B cell (primary cell): ENCODE results near the gene RPL14. TPM values are rescaled to one million over a fixed set of nuclear protein-coding genes. Genes with fewer than 3 reads are reported as not detected.

Experiments used
- ATAC-seq: fragments of 200-7000 bp; cut with Tn5 transposase; one replicate; pipeline ENCODE4 v1.10.0; 2021; ENCODE audit warnings: low read depth, mild to moderate bottlenecking, moderate number of reproducible peaks, moderate library complexity
- CTCF ChIA-PET: fragments of 350-600 bp; sonication (Branson Sonifier 250); formaldehyde crosslinking; loops from one replicate; lab custom pipeline; 2021; ENCODE audit warnings: antibody characterized with exemption, inconsistent platforms; lab: Charles Lee
- POLR2A ChIA-PET: fragments of 350-600 bp; sonication (Branson Sonifier 250); formaldehyde crosslinking; loops from one replicate; lab custom pipeline; 2021; ENCODE audit warnings: antibody characterized with exemption; lab: Charles Lee
- DNase-seq: peaks from one replicate; pipeline ENCODE4 v3.0.0; 2013
- H2AFZ ChIP-seq: 2 replicates; pipeline ENCODE4 v1.6.1; 2012; ENCODE audit warnings: mild to moderate bottlenecking, low read depth, low read length; ENCODE audit not compliant: insufficient read depth, poor library complexity, severe bottlenecking
- H3K27ac ChIP-seq, 2 donors: 1 replicate in 1 of 2; 2 replicates in 1 of 2; pipeline ENCODE4 v1.5.1; 2012 to 2013; ENCODE audit warnings: low read length in 2 of 2, mild to moderate bottlenecking in 2 of 2, moderate library complexity in 1 of 2
- H3K27me3 ChIP-seq, 4 experiments: fragments of 200-600 bp in 1 of 4; sonication (generic) in 1 of 4; replicated peaks in 1 of 4; 1 replicate in 2 of 4; 2 replicates in 2 of 4; pipeline versions ENCODE4 v1.6.1 to v1.7.0; 2013 to 2016; ENCODE audit warnings: low read length in 3 of 4, mild to moderate bottlenecking in 2 of 4, mixed read lengths in 1 of 4, moderate library complexity in 1 of 4; ENCODE audit not compliant: insufficient read depth in 4 of 4, control insufficient read depth in 3 of 4; ENCODE audit errors: control extremely low read depth in 1 of 4
- H3K36me3 ChIP-seq, 2 experiments: replicated peaks in 1 of 2; 1 replicate in 1 of 2; 2 replicates in 1 of 2; pipeline versions ENCODE4 v1.6.1 to v1.7.1; 2013; ENCODE audit warnings: low read length in 1 of 2; ENCODE audit not compliant: insufficient read depth in 2 of 2, control insufficient read depth in 1 of 2; ENCODE audit errors: control extremely low read depth in 1 of 2, extremely low read depth in 1 of 2
- H3K4me1 ChIP-seq, 2 donors: fragments of 200-600 bp in 1 of 2; sonication (generic) in 1 of 2; 1 replicate in 1 of 2; 2 replicates in 1 of 2; pipeline versions ENCODE4 v1.5.1 to v1.6.1; 2013 to 2017; ENCODE audit warnings: low read length in 2 of 2; ENCODE audit not compliant: control insufficient read depth in 2 of 2, insufficient read depth in 2 of 2
- H3K4me2 ChIP-seq: replicated peaks from 2 replicates; pipeline ENCODE3; 2012; ENCODE audit warnings: mild to moderate bottlenecking, low read depth, low read length; ENCODE audit not compliant: poor library complexity, severe bottlenecking
- H3K4me3 ChIP-seq, 5 experiments: fragments of 200-600 bp in 1 of 5; sonication (generic) in 1 of 5; 1 replicate in 3 of 5; 2 replicates in 2 of 5; pipeline versions ENCODE4 v1.5.1 to v1.7.0; 2011 to 2016; ENCODE audit warnings: low read length in 4 of 5, mild to moderate bottlenecking in 4 of 5, low read depth in 2 of 5, control low read depth in 1 of 5, moderate library complexity in 1 of 5; ENCODE audit not compliant: insufficient read depth in 1 of 5; ENCODE audit errors: control extremely low read depth in 1 of 5, extremely low read depth in 1 of 5
- H3K79me2 ChIP-seq: fragments of 200-600 bp; sonication (generic); one replicate; pipeline ENCODE4 v1.6.0; 2016; ENCODE audit warnings: low read length; ENCODE audit not compliant: control insufficient read depth, insufficient read depth
- H3K9ac ChIP-seq: fragments of 200-600 bp; sonication (generic); 2 replicates; pipeline ENCODE4 v1.6.1; 2017; ENCODE audit warnings: mild to moderate bottlenecking, low read length, moderate library complexity
- H3K9me3 ChIP-seq, 3 donors: one replicate each; pipeline versions ENCODE4 v1.6.1 to v1.7.1; 2013; ENCODE audit warnings: low read length in 2 of 3; ENCODE audit not compliant: control insufficient read depth in 2 of 3, insufficient read depth in 1 of 3; ENCODE audit errors: control extremely low read depth in 1 of 3
- H4K20me1 ChIP-seq: 2 replicates; pipeline ENCODE4 v1.6.0; 2012; ENCODE audit warnings: mild to moderate bottlenecking, low read length; ENCODE audit not compliant: insufficient read depth, control insufficient read depth, poor library complexity, severe bottlenecking
- H3K27ac Mint-ChIP-seq: one replicate; pipeline ENCODE4 v1.8.0; 2021; ENCODE audit warnings: mixed read lengths
- H3K27me3 Mint-ChIP-seq: one replicate; pipeline ENCODE4 v1.8.0; 2021; ENCODE audit warnings: mixed read lengths
- H3K4me1 Mint-ChIP-seq: one replicate; pipeline ENCODE4 v1.8.0; 2021; ENCODE audit warnings: mixed read lengths
- H3K4me3 Mint-ChIP-seq: one replicate; pipeline ENCODE4 v1.8.0; 2021; ENCODE audit warnings: mixed read lengths
- H3K9me3 Mint-ChIP-seq: one replicate; pipeline ENCODE4 v1.8.0; 2022; ENCODE audit warnings: mixed read lengths; ENCODE audit not compliant: insufficient read depth
- CTCF ChIP-seq: fragments of 200-600 bp; IDR thresholded peaks from one replicate; pipeline ENCODE4 v1.8.0; 2022; ENCODE audit warnings: antibody characterized with exemption, mild to moderate bottlenecking
- EZH2 ChIP-seq: IDR thresholded peaks from 2 replicates; pipeline ENCODE4 v1.6.1; 2012; ENCODE audit warnings: borderline replicate concordance, low read depth, mild to moderate bottlenecking, moderate library complexity, low read length; ENCODE audit not compliant: insufficient read depth, poor library complexity, severe bottlenecking
- WGBS: methylation state at CpG from one replicate; pipeline ENCODE4 v1.1.5; 2013; ENCODE audit warnings: missing lambda C conversion rate; ENCODE audit not compliant: insufficient coverage; 5-methylcytosine and 5-hydroxymethylcytosine counted together
- intact Hi-C: fragments of 100-400 bp; cut with micrococcal nuclease; formaldehyde crosslinking; loops from one replicate; pipeline ENCODE4 v1.10.0; 2022
- polyA minus RNA-seq: library from RNA; depleted of rRNA, polyadenylated mRNA; stranded (reverse); fragments of >200 nt; gene quantifications from 2 replicates; pipeline ENCODE4 v1.2.3, GENCODE V29; 2012
- polyA plus RNA-seq: library from polyadenylated mRNA; depleted of rRNA; stranded (reverse); fragments of >200 nt; gene quantifications from 2 replicates; pipeline ENCODE4 v1.2.3, GENCODE V29; 2012
- total RNA-seq, 2 donors: library from RNA; stranded (reverse); fragments of 120-200 nt in 1 of 2; gene quantifications; 1 replicate in 1 of 2; 2 replicates in 1 of 2; pipeline versions ENCODE4 v1.2.3 to v1.2.4, GENCODE V29; 2013 to 2022

RPL14 gene
- total RNA-seq: 2,218 and 2,452 TPM in 2 replicates
- 1,429 TPM for total RNA-seq (2013)
- polyA plus RNA-seq: 413 and 750 TPM in 2 replicates
- polyA minus RNA-seq: 323 and 363 TPM in 2 replicates

GRCh38 chr3:40456940-40457823, at the start of gene RPL14:
TSS of gene RPL14 (plus strand) at chr3:40457339. CDS start at chr3:40457472, 133 bp downstream.
- H3K36me3 ChIP-seq: peaks cover 5 to 36% of the 10 kb centered on the region in 2 experiments
- peaks cover 45% of the 10 kb centered on the region for H3K4me1 Mint-ChIP-seq
- no peaks in the 10 kb centered on the region for H3K9me3 Mint-ChIP-seq
- H3K27ac Mint-ChIP-seq: peak within 1 kb of the TSS; percentile 96
- WGBS: under 1% methylated on average over 79 of the region's 79 CpGs
- peak within 1 kb of the TSS; percentile 88 for H3K4me2 ChIP-seq
- TF ChIP-seq CTCF (no peak), EZH2 (no peak)
- H2AFZ ChIP-seq: peak within 1 kb of the TSS; percentile 76
- DNase-seq (peak; percentile 96), ATAC-seq (peak; percentile 69)
- H3K9ac ChIP-seq: peak within 1 kb of the TSS; percentile 69
- H4K20me1 ChIP-seq: peaks cover 32% of the 10 kb centered on the region
- H3K27me3 ChIP-seq: no peaks in the 10 kb centered on the region
- peaks cover 0 to 5% (median 0%) of the 10 kb centered on the region in 3 donors for H3K9me3 ChIP-seq
- H3K4me3 ChIP-seq: peak within 1 kb of the TSS; percentile 68 to 95 (median 82)
- peak within 1 kb of the TSS; percentile 84 to 88 for H3K27ac ChIP-seq
- peaks cover 29 to 35% of the 10 kb centered on the region in 2 donors for H3K4me1 ChIP-seq
- H3K79me2 ChIP-seq: peaks cover 29% of the 10 kb centered on the region
- H3K4me3 Mint-ChIP-seq: peak within 1 kb of the TSS; percentile 94
- H3K27me3 Mint-ChIP-seq: no peaks in the 10 kb centered on the region
- intact Hi-C loops: loop anchor here (1.0 to 10.0 kb wide), 3 partner anchors 67 to 738 kb away; partner anchors contain the start of genes CTNNB1, EIF1B and ZNF621
- POLR2A ChIA-PET: interaction anchor here (0.7 to 1.5 kb wide), 3 partner anchors 20 to 148 kb away, joined by 6 to 9 read pairs (median 6); partner anchors contain the start of genes ZNF619 and ZNF620
- CTCF ChIA-PET: interaction anchor here (1.3 to 1.6 kb wide), 2 partner anchors 14 to 68 kb away, joined by 4 to 5 read pairs; partner anchors contain the start of gene ZNF621

- Histone ChIP-seq H3K4me2 (no peak overlapping the region), H3K9me3 (no peaks in the 10 kb centered on the region), H3K36me3 (no peaks in the 10 kb centered on the region), H3K9ac (no peak overlapping the region), H3K27me3 (no peaks in the 10 kb centered on the region), H2AFZ (no peak overlapping the region), H3K4me3 (no peak overlapping the region), H3K4me1 (no peaks in the 10 kb centered on the region), H3K79me2 (no peaks in the 10 kb centered on the region), H4K20me1 (no peaks in the 10 kb centered on the region), H3K27ac (no peak overlapping the region)
- no peak for ATAC-seq
- POLR2A ChIA-PET: no interaction called here
- intact Hi-C loops: no loop called here
- Mint-ChIP-seq H3K27ac (no peak overlapping the region), H3K4me1 (no peaks in the 10 kb centered on the region), H3K4me3 (no peak overlapping the region), H3K9me3 (no peaks in the 10 kb centered on the region), H3K27me3 (peaks cover 3% of the 10 kb centered on the region)
- 100% methylated on average over 1 of the region's 3 CpGs for WGBS
- CTCF ChIA-PET: no interaction called here
- TF ChIP-seq EZH2 (no peak), CTCF (no peak)
- DNase-seq: no peak
These were observed 49.5 kb upstream of the RPL14 start for GRCh38 chr3:40407611-40408010.
